ENCODE data around the gene METTL8. TPM values are rescaled to one million over a fixed set of nuclear protein-coding genes. Genes with fewer than 3 reads are reported as not detected.

Gene METTL8
- total RNA-seq, 1 experiment from 2014 or later, result 59.1 TPM

GRCh38 chr2:171406044-171406443, 27.7 kb downstream of the METTL8 start:
- peaks cover 10% of the 10 kb centered on the region for H3K9me3 Mint-ChIP-seq
- CTCF ChIA-PET, result interaction anchor here (1.1 kb wide), 1 partner anchor 12 kb away, joined by 3 read pairs; no protein-coding TSS in a partner anchor
- no peak for DNase-seq (ENCODE audit: low spot score)
- TF ChIP-seq, protein P1, sequence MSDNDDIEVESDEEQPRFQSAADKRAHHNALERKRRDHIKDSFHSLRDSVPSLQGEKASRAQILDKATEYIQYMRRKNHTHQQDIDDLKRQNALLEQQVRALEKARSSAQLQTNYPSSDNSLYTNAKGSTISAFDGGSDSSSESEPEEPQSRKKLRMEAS (CRISPR knock-in tag; IDR thresholded peaks at IDR 0.05), result no peak
- TF ChIP-seq, protein P2, sequence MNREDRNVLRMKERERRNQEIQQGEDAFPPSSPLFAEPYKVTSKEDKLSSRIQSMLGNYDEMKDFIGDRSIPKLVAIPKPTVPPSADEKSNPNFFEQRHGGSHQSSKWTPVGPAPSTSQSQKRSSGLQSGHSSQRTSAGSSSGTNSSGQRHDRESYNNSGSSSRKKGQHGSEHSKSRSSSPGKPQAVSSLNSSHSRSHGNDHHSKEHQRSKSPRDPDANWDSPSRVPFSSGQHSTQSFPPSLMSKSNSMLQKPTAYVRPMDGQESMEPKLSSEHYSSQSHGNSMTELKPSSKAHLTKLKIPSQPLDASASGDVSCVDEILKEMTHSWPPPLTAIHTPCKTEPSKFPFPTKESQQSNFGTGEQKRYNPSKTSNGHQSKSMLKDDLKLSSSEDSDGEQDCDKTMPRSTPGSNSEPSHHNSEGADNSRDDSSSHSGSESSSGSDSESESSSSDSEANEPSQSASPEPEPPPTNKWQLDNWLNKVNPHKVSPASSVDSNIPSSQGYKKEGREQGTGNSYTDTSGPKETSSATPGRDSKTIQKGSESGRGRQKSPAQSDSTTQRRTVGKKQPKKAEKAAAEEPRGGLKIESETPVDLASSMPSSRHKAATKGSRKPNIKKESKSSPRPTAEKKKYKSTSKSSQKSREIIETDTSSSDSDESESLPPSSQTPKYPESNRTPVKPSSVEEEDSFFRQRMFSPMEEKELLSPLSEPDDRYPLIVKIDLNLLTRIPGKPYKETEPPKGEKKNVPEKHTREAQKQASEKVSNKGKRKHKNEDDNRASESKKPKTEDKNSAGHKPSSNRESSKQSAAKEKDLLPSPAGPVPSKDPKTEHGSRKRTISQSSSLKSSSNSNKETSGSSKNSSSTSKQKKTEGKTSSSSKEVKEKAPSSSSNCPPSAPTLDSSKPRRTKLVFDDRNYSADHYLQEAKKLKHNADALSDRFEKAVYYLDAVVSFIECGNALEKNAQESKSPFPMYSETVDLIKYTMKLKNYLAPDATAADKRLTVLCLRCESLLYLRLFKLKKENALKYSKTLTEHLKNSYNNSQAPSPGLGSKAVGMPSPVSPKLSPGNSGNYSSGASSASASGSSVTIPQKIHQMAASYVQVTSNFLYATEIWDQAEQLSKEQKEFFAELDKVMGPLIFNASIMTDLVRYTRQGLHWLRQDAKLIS (CRISPR knock-in tag; IDR thresholded peaks at IDR 0.05; ENCODE audit: borderline replicate concordance), result no peak
- TF ChIP-seq ZNF671 (CRISPR knock-in tag; IDR thresholded peaks at IDR 0.05) (no peak), ESRRA (CRISPR knock-in tag; IDR thresholded peaks at IDR 0.05; ENCODE audit: borderline replicate concordance) (no peak), ZNF396 (CRISPR knock-in tag; IDR thresholded peaks at IDR 0.05; ENCODE audit: borderline replicate concordance) (no peak), NFATC4 (CRISPR knock-in tag; IDR thresholded peaks at IDR 0.05) (no peak), SP1 (CRISPR knock-in tag; conservative IDR thresholded peaks at IDR 0.05) (no peak), MYBL2 (CRISPR knock-in tag; IDR thresholded peaks at IDR 0.05) (no peak), PRRX2 (CRISPR knock-in tag; IDR thresholded peaks at IDR 0.05) (no peak), PRDM15 (CRISPR knock-in tag; IDR thresholded peaks at IDR 0.05) (no peak), TCF7 (CRISPR knock-in tag; IDR thresholded peaks at IDR 0.05; ENCODE audit: low read depth) (no peak), NR2C2 (CRISPR knock-in tag; IDR thresholded peaks at IDR 0.05) (no peak), NFE2L1 (CRISPR knock-in tag; IDR thresholded peaks at IDR 0.05) (no peak), ZBTB21 (CRISPR knock-in tag; IDR thresholded peaks at IDR 0.05; ENCODE audit: borderline replicate concordance) (no peak), RELA (CRISPR knock-in tag; IDR thresholded peaks at IDR 0.05; ENCODE audit: borderline replicate concordance) (no peak)
- TF ChIP-seq, protein P3, sequence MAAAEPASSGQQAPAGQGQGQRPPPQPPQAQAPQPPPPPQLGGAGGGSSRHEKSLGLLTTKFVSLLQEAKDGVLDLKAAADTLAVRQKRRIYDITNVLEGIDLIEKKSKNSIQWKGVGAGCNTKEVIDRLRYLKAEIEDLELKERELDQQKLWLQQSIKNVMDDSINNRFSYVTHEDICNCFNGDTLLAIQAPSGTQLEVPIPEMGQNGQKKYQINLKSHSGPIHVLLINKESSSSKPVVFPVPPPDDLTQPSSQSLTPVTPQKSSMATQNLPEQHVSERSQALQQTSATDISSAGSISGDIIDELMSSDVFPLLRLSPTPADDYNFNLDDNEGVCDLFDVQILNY (CRISPR knock-in tag; IDR thresholded peaks at IDR 0.05), result no peak
- TF ChIP-seq, protein P4, sequence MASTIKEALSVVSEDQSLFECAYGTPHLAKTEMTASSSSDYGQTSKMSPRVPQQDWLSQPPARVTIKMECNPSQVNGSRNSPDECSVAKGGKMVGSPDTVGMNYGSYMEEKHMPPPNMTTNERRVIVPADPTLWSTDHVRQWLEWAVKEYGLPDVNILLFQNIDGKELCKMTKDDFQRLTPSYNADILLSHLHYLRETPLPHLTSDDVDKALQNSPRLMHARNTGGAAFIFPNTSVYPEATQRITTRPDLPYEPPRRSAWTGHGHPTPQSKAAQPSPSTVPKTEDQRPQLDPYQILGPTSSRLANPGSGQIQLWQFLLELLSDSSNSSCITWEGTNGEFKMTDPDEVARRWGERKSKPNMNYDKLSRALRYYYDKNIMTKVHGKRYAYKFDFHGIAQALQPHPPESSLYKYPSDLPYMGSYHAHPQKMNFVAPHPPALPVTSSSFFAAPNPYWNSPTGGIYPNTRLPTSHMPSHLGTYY (CRISPR knock-in tag; IDR thresholded peaks at IDR 0.05), result no peak
- H3K27ac Mint-ChIP-seq, result no peak overlapping the region
- no peaks in the 10 kb centered on the region for H3K27me3 Mint-ChIP-seq (ENCODE audit: low read depth)
- POLR2A ChIA-PET, result interaction anchor here (0.6 kb wide), 2 partner anchors 31 to 211 kb away, joined by 3 read pairs; no protein-coding TSS in a partner anchor
- no peak overlapping the region for H3K4me3 Mint-ChIP-seq
- H3K4me1 Mint-ChIP-seq, result peaks cover 63% of the 10 kb centered on the region
- peaks cover 28% of the 10 kb centered on the region for H3K36me3 Mint-ChIP-seq
- no peak for ATAC-seq

Data from WTC11 (cell line).